GM21576 (cell line): ENCODE measurements around the gene ZCCHC3.

Experiments used
- ATAC-seq: cut with Tn5 transposase; IDR thresholded peaks from one replicate; pipeline ENCODE4 v1.9.1; 2021; ENCODE audit warnings: mild to moderate bottlenecking, moderate library complexity; ENCODE audit not compliant: unreplicated experiment

ZCCHC3 gene

DNA sequence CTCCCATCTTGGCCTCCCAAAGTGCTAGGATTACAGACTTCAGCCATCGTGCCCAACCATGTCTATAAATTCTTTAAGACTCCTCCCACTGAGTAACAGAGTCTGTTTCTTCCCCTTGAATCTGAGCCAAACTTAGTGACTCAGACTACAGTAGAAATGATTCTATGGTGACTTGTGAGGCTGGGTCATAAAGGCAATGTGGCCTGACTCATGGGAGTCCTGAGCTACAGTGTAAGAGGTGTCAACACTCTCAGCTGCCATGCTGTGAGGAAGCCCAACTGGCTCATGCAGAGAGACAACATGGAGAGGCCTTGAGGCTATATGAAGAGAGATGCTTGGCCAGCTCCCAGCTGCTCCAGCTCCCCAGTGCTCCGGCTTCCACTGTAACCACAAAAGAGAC, 44.3 kb downstream of the ZCCHC3 start:
- no peak for ATAC-seq

DNA sequence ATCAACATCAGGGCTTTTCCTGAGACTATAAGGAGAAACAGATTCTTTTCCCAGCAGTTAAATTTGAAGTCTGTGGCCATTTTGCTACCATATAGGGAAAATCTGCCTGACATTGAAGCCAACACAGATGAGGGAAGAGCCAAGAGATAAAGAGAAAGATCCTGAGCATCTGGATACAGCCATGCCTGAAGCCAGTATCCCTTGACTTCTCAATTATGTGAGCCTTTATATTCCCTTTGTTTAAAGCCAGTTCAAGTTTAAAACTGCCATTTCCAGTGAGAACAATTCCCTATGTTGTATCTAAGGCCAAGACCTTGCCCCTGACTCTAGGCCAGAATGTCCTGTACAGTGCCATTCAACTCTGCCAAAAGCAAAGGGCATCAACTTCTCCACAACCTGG, 45.7 kb downstream of the ZCCHC3 start:
- no peak for ATAC-seq

DNA sequence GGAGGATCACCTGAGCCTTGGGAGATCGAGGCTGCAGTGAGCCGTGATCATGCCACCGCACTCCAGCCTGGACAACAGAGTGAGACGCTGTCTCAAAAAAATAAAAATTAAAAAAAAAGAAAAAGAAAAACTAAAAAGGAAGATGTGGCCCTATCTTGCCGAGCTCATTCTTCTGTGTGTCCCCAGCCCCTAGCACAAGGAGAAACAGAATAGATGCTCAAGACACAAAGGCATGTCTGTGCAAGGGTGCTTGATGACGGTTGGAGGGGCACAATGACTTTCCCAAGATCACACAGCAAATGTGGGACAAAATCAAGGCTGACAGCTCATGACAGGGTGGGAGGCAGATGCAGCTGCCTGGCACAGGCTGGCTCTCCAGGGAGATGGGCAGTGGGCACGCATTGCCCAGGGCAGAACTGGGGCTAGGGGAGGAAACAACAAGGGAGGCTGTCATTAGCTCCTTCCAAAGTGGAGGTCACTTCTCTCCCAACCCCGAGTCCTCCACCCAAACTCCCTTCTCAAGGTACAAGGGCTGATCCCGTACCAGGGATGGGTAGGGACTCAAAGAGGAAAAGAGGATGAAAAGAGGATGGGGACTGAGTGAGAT, 48.8 kb downstream of the ZCCHC3 start:
- ATAC-seq: no peak

DNA sequence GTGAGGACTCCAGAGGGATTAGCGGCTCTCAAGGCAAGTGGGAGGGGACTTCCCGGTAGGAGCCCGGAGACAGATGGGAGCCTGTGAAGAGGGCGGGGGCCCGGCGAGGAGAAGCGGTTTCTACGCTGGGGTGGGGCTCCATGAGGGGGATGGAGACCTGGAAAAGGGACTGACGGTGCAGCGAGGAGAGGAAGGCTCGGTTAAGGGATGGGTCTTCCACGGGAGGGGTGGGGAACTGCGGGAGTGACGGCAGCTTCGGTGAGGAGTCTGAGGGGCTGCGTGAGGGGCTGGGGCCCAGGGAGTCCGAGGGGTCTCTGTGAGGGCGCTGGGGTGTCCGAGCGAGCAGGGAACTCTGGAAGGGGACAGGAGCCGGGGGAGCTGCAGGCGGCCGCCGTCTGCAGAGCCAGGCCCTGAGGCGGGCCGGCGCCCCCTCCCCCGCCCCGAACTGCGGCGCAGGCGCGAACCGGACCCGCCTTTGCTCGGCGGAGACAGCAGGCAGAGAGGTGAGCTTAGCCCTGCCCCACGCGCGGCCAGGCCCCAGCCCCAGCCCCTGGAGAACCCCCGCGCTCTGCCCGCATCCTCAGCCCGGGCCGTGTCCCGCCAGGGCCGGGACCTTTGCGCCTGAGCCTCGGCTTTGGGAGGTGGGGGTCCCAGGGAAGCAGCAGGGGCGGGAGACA, 49.4 kb downstream of the ZCCHC3 start, which contains the start of gene NRSN2:
TSS of gene NRSN2 (plus strand) at position 472 of the 677 bp plus-strand sequence. CDS start 2,533 bp downstream, outside the sequence.
- ATAC-seq: peak; percentile 32

DNA sequence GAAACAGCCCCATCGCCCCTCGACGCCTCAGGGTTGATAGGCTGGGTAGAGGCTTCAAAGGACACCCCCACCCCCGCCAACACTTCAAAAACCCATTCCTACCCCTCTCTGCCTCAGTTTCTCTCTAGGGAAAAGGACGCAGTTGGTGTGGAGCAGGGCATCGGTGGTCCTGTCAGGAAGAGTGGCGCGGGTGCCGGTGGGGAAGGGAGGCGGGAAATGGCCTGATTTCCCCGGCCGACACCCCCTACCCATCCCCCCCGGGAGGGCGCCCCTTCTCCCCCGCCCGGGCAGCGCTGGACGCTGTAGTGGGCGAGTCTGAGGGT, 49.9 kb downstream of the ZCCHC3 start:
- no peak for ATAC-seq

DNA sequence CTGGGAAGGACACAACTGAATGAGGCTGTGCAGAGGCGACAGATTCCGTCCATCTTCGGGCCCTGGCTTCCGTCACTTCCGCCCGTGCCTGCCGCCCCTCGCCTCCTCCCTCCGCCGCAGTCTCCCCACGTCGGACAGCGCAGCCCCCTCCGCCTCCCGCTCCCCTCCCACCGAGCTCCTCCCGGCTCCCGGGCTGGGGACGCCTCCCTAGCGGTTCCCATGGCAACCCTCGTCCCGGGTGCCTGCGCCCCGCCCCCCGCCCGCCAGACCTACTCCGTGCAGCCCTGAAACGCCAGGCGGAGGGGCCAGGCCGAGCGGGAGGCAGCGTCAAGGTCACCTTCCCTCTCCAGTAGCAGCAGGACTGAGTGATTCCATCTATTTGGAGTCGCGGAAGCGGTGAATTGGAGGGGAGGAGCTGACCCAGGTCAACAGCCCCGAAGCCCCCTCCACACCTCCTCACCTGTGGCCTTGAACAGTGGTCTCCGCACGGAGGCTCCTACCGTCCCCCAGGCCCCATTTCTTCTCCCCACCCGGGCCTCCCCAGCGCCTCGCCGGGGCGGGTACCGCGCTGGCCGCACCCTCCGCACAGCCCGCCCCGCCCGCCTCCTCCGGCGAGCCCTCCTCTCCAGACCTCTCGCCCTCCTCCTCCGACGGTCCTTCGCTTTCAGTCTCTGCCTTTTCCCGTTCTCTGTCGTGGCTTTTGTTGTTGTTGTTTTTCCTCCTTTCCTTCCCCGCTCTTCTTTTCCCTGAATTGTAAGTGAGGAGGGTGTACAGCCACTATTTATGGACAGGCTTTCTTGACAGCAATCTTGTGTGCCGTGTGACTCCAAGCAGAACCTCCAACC, 50.5 kb downstream of the ZCCHC3 start:
- ATAC-seq: peak; percentile 76

DNA sequence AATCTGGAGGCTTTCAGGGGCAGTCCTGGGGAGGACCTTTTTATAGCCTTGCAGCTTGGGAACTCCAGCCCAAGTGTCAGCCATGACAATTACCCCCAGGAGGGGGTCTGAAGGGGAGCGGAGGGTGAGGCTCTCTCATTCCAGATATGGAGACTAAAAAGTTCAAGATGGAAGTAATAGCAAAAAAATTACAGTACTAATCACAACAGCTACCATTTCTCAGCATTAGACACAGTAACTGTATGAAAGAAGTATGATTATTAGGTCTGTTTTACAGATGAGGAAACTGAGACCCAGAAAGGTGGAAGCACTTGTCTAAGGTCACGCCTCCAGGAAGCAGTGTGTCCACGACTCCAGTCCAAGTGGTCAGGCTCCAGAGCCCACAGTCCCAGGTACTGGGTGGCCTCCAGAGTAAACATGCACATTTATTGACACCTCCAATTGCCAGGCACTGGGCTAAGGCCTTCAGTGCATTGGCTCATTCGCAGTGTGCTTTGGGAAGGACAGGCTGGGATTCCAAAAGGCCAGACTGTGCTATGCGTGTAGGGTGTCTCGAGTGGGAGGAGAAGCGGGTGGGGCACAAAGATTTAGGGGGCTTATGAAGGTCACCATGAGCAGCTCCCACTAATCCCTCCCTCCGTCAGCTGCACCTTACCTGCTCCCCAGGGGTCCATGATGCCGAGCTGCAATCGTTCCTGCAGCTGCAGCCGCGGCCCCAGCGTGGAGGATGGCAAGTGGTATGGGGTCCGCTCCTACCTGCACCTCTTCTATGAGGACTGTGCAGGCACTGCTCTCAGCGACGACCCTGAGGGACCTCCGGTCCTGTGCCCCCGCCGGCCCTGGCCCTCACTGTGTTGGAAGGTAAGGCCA, 51.8 kb downstream of the ZCCHC3 start:
- ATAC-seq: no peak
